Mucosa of gallbladder (tissue), 1 donor: Measurements from ENCODE around the gene DPM2. TPM values are rescaled to one million over a fixed set of nuclear protein-coding genes. Genes with fewer than 3 reads are reported as not detected.

Experiments
- DNase-seq: peaks from one replicate; pipeline ENCODE4 v3.0.0-alpha.2; 2020; ENCODE audit warnings: low spot score
- total RNA-seq: library from RNA; stranded (reverse); gene quantifications from one replicate; pipeline ENCODE4 v1.2.1, GENCODE V29; 2021
- donor health status: DM: no; HTN: no; CAD: no.

DPM2 gene
- total RNA-seq, 1 donor from 2014 or later: 36.6 TPM

DNA sequence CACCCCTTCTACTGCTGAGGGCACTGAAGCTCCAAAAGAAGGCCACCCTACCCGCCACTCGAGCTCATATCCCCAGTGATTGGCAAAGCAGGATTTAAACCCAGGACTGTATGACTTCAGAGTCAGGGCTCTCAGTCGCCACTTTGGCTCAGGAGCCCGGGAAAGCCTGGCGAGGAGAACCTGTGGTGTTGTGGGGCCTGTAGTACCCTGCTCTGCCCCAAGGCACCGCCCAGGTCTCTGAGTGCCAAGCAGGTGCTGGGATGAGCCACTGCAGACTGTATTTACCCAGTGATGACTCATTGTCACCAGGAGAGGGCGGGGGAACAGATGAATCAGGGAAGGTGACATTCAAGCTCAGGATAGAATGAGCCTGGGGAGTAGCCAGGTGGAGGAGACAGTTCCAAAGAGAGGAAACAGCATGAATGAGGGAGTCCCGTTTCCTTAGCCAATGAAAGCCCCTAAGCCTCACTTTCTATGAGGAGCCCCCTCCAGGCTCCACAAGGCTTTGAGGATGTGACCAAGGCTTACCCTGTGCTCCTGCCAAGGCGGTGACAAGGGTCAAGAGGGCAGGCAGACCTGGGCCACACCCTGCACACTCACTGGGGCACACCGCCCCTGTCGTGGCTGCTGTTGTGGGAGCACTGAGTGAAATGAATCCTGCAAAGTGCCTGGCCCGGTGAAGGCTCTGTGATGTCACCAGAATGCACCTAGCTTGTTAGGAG is 17.8 kb upstream of the DPM2 start:
- peak; percentile 95 for DNase-seq

DNA sequence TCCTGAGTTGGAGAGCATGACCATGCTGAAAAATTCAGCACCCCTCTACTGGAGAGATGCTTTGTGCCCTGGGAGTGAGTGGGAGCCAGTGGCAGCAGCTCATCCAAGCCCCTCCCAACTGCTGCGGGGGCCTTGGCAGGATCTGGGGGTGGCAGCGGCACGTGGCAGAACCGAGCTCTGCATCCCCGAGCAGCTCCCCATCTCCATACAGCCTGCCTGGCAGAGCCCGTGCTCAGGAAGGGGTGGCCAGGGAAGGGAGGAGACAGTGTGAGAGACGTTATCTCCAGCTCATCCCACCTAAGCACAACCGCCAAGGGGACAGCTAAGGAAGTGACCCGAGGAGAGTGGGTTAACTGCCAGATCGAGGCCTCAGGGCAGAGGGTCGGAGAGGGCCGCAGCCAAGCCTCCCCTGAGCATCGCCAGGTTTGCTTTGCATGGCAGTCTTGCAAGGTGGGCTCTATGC is 17.2 kb upstream of the DPM2 start:
- no peak for DNase-seq

DNA sequence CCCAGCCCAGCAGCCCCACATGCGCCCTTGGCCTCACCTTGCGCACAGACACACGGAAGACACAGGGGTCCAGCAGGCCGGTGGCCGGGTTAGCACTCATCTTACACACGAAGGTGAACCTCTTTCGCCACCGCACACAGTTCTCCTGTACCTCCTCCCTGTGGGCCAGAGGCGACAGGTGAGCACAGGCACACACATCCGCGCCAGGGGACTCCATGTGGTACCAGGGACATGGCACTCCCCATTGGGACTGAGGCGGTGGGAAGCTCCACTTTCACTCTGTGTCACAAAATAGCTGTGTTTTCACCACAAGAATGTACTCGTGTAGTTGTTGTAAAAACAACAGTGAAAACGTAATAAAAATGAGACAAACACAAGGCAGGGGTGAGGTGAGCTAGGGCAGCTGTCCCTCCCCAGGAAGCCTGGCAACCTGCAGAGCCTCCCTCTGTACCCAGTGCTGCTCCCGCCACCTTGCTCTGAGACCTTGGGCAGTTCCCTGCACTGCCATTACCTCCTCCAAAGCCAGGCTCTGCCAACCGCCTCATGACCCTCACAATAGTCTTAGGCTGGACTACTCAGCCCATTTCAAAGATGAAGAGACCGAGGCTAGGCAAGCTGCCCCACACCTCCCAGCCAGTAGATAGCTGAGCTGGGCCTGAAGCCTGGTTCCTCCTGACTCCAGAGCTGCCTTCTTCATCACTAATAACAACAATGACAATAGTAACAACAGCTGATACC is 16.3 kb upstream of the DPM2 start:
- DNase-seq: no peak

DNA sequence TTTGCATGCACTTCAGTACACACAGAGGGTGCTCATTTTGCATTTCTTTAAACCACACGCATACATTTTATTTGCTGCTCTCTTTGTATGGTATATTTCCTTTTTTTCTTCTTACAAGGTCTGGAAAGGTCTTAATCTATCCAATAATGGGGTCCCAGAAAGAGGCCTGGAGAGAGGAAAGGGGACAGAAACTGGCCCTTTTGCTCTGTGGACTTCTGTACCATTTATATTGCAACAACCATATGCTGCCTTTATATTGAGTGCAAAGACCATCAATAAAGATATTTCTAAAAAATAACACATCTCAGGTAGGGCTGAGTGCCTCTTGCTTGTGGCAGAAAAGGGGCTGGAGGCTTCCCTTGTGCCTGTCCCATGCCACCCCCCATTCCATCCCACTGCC is 15.5 kb upstream of the DPM2 start:
- DNase-seq: no peak

DNA sequence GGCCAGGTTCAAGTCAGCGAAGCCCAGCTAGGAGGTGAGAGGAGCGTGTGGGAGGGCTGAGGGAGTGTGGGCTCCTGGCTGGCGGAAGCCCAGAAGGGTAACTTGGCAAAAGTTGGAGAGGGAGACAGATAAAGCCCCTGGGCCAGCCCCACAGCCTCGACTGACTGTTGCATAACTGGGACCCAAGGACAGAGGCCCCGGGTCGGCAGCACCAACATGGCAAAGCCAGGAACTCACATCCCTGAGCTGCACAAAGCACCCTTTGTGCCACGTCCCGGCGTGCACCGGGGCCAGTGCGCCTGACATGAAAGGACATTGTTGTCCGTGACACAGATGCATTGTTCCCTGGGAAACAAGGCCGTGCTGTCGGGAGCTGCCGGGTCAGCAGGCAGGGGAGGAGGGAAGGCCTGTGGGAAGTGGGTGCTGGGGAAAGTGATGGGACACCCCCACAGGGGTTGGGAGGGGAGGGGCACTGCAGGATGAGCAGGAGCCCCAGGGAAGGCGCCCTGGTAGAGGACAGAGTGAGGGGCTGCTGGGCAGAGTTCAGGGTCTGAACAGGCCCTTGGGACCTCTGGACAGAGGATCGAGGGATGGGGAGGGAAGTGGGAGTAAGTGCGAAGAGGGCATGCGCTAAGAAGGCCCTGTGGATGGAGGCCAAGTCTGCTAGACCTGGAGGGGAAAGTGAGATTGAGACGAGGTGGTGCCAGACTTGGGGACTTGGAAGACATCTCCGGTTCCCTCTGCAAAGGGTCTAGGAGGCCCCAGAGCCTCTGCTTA is 13.0 kb upstream of the DPM2 start:
- no peak for DNase-seq

DNA sequence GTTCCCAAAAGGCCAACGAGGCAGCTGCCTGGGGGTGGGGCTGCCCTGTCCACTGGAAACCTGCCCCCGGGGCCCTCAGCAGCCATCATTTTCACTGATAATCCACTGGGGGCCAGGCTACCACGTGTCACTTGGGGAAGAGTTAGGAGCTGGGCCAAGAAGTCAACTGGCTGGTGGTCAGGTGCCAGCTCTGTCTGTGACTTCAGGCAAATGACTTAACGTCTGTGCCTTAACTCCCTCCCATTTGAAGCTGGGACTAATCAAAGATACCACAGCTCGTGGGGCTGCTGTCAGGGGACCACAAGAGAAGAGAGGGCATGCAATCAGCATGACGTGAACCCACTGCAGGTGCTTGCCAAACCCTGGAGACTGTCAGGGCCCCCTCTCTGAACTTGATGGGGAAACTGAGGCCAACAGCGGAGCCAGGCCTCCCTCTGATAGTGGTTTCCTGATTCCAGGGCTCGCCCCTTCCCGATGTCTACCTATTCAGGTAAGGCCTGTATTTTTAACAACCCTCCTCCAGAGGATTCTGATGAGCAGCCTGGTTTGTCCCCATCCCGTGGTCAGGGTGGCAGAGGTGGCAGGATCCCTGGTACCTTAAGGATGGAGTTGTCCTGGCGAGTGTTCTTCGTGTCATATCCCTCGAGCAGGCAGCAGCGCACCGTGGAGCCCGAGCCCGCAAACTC is 12.3 kb upstream of the DPM2 start:
- no peak for DNase-seq

DNA sequence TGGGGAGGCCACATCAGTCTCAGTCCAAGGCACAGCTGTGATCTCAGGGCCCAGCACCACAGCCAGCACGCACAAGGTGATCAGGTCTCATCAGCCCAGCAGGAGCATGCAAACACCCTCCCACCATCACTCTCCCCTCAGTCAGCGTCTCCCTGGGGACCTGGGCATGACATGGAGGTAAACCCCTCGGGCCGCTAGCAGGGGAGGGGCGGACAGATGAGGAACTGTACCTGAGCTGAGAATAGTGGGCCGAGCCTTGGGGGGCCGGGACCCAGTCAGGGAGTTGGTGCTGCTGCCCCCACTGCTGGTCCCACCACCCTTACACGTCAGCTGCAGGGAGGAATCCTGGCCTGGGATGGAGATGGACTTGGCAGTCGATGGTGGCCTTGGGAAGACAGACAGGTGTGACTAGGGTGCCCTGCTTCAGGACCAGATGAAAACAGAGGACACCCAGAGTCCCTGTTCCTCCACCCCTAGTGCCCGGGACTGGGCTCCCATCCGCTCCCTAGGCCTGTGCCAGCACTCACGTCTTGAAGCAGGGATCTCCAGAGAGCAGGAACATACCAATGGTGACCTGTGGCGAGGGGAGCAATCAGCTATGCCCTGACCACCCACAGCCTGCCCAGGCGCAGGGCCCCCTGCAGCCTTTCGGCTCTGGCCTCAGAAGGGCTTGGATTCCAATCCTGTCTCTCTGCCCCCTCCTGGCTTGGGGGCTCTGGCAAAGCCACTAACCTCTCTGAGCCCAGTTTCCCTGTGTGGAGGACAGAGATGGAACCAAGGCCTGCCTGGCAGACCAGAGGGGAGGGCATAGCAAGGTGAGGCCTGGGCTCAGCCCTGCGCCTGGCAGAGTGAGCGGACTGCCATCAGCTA is 10.4 kb upstream of the DPM2 start:
- DNase-seq: no peak

DNA sequence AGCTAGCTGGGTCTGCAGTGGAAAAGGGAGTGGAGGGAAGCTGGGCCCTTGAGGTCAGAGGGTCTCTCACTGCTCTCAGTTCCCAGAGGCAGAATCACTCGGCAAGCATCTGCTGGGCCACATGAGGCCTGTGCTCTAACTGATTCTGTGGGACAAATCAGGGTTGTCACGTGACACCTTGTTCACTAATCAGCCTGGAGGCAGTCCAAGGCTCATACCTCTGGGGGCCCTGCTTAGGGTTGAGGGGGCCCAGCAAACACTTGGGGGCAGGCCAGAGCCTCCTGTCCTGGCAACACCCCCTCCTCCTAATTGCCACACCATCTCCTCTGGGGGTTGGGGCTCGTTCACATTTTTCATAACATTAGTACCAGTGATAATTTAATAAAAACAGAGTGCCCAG is 9.1 kb upstream of the DPM2 start:
- DNase-seq: no peak

DNA sequence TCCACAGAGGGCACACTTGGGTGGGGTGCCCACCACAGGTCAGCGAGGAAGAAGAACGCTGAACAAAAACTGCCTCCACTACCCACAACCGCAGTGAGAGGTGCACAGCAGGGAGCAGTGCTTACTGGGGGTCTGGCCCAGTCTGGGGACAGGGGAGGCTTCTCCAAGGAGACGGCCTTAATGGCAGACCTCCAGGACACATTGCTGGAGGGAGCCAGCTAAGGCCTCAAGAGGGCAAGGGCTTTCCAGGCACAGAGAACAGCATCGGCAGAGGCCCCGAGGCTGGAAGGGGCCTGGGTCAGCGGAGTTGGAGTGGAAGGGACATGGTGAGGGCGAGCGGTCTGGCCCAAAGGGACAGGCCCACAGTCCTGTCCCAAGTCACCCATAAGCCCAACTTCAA is 8.3 kb upstream of the DPM2 start:
- no peak for DNase-seq

DNA sequence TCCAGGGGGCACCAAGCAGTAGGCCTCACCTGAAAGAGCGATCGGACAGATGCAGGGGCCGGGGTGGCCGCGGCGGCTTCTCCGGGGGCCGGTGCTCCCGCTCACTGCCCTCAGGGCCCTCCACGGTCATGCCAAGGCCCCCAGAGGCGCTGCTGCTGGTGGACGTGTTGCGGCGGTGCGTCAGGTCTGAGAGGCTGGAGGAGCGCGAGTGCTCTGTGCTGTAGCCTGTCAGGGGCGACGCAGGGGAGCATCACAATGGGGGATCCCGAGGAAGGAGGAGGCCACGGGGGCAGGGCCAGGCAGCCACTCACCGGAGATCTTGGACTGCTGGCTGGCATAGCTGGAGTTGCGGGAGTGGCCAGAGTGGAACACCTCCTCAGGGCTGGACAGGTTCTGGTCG is 7.7 kb upstream of the DPM2 start:
- DNase-seq: no peak

DNA sequence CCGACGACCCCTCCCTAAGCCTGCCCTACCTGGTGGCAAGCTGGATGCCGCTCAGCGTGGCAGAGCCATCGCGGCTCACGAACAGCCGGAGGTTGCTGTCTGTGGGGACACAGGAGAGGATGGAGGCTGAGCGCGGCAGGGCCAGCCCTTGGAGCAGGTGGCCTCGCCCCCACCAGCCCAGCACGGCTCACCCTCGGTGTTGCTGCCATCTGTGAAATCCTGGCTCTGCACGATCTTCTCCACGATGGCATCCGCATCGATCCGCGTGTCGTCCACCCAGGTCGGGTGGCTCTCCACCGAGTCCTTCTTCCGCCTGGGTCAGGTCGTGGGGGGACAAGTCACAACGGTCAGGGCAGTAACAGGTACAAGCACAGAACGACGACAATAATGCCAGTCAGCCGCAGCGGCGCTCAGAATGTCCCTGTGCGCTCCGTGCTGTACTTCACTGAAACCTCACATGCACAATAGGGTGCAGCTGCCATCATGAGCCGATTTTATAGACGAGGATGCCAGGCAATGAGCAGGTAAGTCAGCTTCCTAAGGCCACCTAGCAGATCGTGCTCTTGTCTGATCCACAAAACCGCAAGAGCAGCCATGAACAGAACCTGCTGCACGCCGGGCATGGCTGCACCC is 7.0 kb upstream of the DPM2 start:
- DNase-seq: no peak

DNA sequence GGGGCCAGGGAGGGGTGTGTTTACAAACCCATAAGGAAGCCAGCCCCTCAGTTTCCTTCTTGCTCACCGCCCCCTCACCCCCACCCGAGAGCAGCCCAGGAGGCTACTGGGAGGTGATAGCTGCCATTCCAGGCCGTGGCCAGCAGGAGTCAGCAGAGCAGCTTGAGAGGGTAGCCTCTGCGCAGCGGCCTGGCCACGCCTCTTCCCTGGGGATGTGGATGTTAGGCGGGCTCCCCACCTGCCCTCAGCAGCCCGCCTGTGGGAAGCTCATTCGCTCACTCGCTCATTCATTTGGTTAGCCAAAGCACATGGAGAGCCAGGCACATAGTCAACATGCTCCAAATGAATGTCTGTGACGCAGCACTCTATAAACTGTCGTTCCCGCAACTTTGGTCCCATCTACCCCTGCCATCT is 6.1 kb upstream of the DPM2 start:
- DNase-seq: peak; percentile 80

DNA sequence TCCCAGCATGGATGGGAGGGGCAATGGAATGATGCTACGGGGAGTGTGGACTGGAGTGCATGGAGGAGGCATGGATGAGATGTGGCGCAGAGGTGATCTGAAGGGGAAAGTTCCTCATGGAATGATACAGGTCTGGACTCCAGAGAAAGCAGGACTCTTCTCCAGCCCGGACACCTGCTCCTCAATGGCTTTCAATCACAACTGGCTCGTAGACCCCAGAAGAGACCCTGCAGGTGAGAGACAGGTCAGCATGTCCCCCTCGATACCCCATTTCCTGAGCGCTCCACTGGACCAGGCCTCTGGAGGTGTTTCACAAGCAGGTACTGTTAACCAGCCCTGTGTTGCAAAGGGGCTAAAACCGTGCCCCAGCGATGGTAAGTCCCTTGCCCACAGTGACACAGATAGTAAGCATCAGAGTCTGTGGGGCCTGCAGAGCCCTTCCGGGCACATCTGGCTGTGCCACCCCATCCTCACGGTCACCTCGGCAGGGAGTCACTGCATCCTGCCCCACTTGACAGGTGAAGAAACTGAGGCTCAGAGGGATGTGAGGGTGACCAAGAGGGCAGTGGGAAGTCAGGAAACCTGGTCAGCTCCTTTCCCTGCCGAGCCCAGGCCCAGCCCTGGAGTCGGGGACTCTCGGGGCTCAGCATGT is 5.5 kb upstream of the DPM2 start:
- DNase-seq: no peak

DNA sequence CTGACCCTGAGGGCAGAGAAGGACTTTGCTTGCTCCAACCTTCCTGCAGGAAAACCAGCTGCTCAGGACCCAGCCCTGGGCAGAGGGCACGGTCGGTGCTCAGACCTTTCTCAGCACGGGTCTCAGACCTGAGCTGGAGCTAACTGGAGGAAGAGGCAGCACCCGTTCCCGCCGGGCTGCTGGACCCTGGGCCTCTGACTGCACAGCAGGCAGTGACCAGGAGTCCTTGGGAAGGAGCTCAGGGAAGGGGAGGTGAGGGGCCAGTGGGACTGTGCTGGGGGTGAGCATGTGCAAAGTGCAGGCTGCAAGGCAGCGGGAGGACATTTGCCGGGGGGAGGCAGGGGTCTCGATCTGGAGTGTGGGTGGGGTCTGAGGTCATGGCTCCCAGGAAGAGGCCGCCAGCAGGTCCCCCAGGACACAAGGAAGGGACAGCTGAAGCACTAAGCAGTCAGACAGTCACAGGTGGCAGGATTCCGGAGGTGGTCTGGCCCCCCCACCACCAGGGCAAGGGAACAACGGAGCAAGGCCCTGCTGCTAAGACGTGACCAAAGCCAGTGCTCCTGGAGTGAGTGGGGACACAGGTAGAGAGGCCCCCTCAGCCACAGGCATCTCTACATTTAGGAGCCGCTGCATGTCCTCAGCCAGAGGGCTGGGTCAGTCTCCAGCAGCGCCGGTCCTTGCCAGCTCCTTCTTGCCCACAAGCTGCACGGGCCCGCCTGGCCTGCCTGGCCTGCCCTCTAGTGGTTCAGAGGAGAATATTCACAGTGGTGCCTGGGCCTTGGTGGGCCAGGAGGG is 4.8 kb upstream of the DPM2 start:
- peak; percentile 70 for DNase-seq

DNA sequence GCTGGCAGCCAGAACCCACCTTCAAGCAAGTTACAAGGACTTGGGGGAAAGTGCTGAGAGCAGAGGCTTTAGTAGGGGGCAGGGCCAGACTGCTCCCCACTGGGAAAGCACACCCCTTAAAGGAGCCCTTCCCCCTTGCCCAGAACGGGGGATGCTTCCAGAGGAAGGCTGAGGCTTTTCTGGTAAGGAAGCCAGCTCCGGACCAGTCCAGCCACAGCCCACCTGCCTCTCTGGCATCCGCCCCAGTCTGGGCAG is 4.2 kb upstream of the DPM2 start:
- no peak for DNase-seq

DNA sequence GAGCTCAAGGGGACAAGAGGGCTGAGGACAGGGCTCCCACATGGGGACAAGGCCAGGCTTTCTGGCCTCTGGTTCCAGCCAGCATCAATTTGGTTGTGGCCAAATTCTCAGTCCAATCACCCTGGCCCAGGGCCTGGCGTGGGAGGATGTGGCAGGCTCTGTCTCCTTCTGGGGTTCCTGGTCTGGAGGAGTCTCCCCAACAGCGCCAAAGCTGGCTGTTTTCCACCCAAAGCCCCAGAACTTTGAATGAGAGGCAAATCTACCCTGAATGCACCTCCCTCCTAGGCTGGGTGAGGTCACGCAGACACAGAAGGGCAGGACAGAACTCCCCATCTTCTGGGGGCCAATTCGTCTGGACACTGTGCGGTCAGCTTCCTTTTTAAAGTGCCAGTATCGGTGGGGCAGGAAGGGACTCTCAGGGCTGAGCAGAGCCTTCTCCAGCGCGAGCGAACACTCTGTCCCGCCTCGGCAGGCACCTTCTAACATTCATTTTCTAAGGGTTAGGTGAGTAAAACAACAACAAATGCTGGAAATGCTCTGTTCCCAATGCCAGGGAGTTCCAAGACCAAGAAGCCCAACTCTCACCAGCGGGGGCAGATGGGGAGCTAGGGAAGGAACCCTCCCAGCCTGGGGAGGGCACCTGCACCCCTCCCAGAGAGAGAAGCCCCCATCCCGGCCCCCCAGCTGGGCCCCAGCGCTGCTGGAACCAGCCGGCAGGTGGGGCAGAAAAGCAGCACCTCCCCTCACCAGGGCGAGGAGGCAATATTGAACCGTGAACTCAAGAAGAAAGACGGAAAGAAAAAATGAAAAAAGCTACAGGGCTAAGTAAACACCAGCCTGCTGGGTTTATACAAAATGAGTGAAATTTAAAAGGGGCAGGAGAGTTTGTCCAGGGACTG is 3.7 kb upstream of the DPM2 start:
- no peak for DNase-seq

DNA sequence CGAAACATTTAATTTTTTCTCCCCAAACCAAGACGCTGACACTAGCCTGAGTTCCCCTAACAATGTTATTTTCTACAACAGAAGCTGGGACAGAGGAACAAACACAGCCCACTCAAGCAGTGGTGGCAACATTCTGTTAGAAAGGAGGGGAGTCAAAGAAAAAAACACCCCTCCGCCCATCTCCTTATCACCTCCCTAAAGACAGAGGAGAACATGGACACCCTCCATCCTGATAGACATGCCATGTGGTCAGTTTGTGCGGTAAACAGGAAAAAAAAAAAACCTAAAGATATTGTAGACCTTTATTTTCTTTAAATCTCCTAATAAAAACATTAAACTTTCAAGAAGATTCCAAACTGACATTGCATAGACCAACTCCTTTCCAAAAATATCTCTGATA is 2.9 kb upstream of the DPM2 start:
- DNase-seq: no peak

DNA sequence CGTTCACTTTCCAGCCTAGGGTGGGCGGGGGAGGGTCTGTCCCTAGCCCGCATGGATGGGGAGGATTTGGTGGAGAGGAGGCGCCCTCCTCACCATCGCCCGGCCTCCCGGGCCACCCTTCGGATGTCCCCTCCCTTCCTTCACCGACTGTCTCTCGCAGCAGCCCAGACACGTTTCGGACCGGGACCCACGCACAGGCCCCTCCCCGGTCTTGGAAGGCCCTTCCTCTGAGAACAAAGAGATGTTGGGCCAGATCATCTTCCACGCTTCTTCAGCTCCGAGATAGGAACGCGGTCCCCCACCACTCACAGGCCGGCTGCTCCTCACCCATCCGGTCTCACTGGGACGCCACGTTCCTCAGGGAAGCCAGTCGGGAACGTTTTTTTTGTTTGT is 640 bp upstream of the DPM2 start:
- DNase-seq: no peak

DNA sequence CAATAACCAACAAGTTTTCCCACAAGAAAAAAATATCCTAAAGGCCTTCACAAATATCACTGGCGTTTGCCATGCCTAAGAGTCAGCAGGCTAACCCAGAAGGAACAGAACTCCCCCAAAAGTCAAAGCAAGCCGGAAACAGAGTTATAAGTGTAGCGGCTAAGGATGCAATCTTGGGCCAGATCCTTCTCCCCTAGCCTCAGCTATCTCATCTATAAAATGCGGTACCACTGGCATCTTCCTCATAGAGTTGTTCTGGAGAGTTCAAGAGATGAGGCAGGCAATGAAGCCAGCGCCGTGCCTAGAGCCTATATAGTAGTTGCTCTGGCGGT is 632 bp downstream of the DPM2 start:
- no peak for DNase-seq
